Activated B cell treated with CpG ODN at 0.5 μM for 24 hours (primary cell): ENCODE results near the gene TSPYL1. TPM values are rescaled to one million over a fixed set of nuclear protein-coding genes. Genes with fewer than 3 reads are reported as not detected.

Experiments used
- ATAC-seq: fragments of 200-7000 bp; cut with Tn5 transposase; one replicate; pipeline ENCODE4 v1.10.0; 2021; ENCODE audit warnings: low read depth, mild to moderate bottlenecking, moderate library complexity
- CTCF ChIA-PET: fragments of 350-600 bp; sonication (Branson Sonifier 250); formaldehyde crosslinking; loops from one replicate; lab custom pipeline; 2021; ENCODE audit warnings: antibody characterized with exemption; lab: Charles Lee
- POLR2A ChIA-PET: fragments of 350-600 bp; sonication (Branson Sonifier 250); formaldehyde crosslinking; loops from one replicate; lab custom pipeline; 2021; ENCODE audit warnings: antibody characterized with exemption; lab: Charles Lee
- DNase-seq: peaks from one replicate; pipeline ENCODE4 v3.0.0; 2022
- H3K27ac Mint-ChIP-seq: one replicate; pipeline ENCODE4 v1.8.0; 2020; ENCODE audit warnings: mixed read lengths
- H3K27me3 Mint-ChIP-seq: one replicate; pipeline ENCODE4 v1.8.0; 2021; ENCODE audit warnings: mixed read lengths
- H3K36me3 Mint-ChIP-seq: one replicate; pipeline ENCODE4 v1.8.0; 2021; ENCODE audit warnings: low read depth, mixed read lengths
- H3K4me1 Mint-ChIP-seq: one replicate; pipeline ENCODE4 v1.8.0; 2021; ENCODE audit warnings: mixed read lengths
- H3K4me3 Mint-ChIP-seq: one replicate; pipeline ENCODE4 v1.8.0; 2020; ENCODE audit warnings: mild to moderate bottlenecking, mixed read lengths
- H3K9me3 Mint-ChIP-seq: one replicate; pipeline ENCODE4 v1.8.0; 2020; ENCODE audit warnings: mixed read lengths
- intact Hi-C: fragments of 100-400 bp; cut with micrococcal nuclease; formaldehyde crosslinking; loops from one replicate; pipeline ENCODE4 v1.15.1; 2024
- total RNA-seq: library from RNA; stranded (reverse); gene quantifications from 2 replicates; pipeline ENCODE4 v1.2.3, GENCODE V29; 2022
- TF ChIP-seq, protein P1 (sequence below): fragments of 200-600 bp; IDR thresholded peaks from one replicate; pipeline ENCODE4 v1.8.0; 2022; ENCODE audit warnings: antibody characterized with exemption, mild to moderate bottlenecking

The TSPYL1 gene
- total RNA-seq, 1 donor from 2014 or later: 68.4 TPM

DNA sequence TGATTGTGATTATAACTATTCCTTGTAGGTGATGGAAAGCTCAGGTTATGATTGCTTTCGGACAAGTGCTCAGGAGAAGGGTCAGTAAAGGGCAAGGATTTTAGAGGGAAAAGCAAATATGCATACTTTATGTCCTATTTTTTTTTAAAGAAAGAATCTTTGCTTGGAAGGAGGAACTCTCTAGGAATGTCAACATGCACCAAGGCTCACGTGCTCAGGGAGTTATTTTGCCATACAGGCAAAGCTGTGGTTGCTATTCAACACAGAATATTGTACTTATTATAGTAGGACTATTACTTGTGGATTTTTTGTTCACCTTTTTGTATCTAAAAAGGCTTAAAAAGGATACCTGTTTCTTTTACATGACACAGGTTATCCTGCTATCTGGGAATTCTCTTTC is 3.0 kb upstream of the TSPYL1 start:
- no peak overlapping the region for H3K27ac Mint-ChIP-seq
- ATAC-seq: no peak
- H3K36me3 Mint-ChIP-seq: peaks cover 24% of the 10 kb centered on the region
- TF ChIP-seq, protein P1, sequence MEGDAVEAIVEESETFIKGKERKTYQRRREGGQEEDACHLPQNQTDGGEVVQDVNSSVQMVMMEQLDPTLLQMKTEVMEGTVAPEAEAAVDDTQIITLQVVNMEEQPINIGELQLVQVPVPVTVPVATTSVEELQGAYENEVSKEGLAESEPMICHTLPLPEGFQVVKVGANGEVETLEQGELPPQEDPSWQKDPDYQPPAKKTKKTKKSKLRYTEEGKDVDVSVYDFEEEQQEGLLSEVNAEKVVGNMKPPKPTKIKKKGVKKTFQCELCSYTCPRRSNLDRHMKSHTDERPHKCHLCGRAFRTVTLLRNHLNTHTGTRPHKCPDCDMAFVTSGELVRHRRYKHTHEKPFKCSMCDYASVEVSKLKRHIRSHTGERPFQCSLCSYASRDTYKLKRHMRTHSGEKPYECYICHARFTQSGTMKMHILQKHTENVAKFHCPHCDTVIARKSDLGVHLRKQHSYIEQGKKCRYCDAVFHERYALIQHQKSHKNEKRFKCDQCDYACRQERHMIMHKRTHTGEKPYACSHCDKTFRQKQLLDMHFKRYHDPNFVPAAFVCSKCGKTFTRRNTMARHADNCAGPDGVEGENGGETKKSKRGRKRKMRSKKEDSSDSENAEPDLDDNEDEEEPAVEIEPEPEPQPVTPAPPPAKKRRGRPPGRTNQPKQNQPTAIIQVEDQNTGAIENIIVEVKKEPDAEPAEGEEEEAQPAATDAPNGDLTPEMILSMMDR: no peak
- CTCF ChIA-PET: no interaction called here
- no peak overlapping the region for H3K4me3 Mint-ChIP-seq
- no peaks in the 10 kb centered on the region for H3K9me3 Mint-ChIP-seq
- POLR2A ChIA-PET: no interaction called here
- intact Hi-C loops: no loop called here
- H3K27me3 Mint-ChIP-seq: no peaks in the 10 kb centered on the region
- no peak for DNase-seq
- H3K4me1 Mint-ChIP-seq: peaks cover 41% of the 10 kb centered on the region

DNA sequence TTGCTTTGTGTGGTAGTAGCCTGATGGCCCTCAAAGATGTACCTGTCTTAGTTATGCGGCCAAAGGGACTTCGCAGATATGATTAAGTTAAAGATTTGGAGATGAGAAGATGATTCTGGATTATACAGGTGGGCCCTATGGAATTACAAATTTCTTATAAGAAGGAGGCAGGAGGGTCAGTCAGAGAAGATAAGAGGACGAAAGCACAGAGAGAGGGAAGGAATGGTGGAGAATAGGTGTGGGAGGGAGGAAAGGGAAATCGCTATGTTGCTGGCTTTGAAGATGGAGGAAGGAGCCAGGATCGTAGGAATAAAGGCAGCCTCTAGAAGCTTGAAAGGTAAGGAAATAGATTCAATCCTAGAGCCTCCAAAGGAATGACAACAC is 1.2 kb upstream of the TSPYL1 start:
- ATAC-seq: no peak
- TF ChIP-seq, protein P1: no peak
- Mint-ChIP-seq H3K36me3 (peaks cover 38% of the 10 kb centered on the region), H3K4me1 (peaks cover 59% of the 10 kb centered on the region), H3K9me3 (no peaks in the 10 kb centered on the region), H3K4me3 (peak overlapping the region; percentile 95), H3K27ac (peak overlapping the region; percentile 100), H3K27me3 (no peaks in the 10 kb centered on the region)
- intact Hi-C loops: loop anchor here (2.0 kb wide), 2 partner anchors 130 to 182 kb away; no protein-coding TSS in a partner anchor
- ChIA-PET CTCF (interaction anchor here (1.0 to 1.7 kb wide), 3 partner anchors 12 to 282 kb away, joined by 4 to 12 read pairs (median 6); no protein-coding TSS in a partner anchor), POLR2A (interaction anchor here (1.0 to 3.0 kb wide), 5 partner anchors 11 to 289 kb away, joined by 4 to 50 read pairs (median 4); partner anchors contain the start of genes RWDD1 and TSPYL4)
- DNase-seq: no peak

DNA sequence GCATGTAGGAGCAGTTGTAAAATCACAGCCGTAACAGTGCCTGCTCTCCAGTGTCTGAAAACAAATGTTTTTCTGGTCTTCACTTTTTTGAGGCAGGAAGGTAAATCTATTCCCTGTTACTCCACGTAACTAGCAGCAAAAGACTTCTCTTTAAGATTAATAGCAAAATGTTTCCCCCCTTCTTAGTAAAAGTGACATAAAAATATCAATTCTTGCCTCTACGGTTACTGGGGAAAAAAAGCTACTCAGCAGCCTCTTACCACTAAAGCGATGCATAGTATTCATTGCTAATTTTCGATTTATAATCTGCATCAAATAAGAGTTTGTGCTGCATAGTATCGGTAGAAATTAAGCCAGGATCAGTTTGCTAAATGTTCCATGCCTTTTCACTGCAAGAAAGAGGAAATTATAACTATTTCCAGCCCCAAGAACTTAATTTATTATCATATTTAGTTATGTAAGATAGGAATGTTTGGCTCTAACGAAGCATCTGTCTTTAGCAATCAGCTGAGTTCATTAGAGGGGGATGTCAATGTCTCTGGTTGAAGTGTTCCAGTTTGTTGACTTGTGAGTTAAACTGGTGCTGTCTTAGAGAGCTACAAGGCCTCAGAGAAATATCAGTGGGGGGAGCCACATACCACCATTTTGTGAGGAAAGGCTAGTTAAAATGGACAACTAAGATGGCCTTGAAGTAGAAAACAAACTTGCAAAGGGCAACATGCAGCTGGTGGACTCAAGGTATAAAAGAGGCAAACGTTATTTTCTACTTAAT is 617 bp upstream of the TSPYL1 start:
- peak overlapping the region; percentile 100 for H3K27ac Mint-ChIP-seq
- peaks cover 44% of the 10 kb centered on the region for H3K36me3 Mint-ChIP-seq
- no peak for DNase-seq
- no peaks in the 10 kb centered on the region for H3K27me3 Mint-ChIP-seq
- ATAC-seq: no peak
- intact Hi-C loops: loop anchor here (2.0 kb wide), 2 partner anchors 130 to 182 kb away; no protein-coding TSS in a partner anchor
- CTCF ChIA-PET: interaction anchor here (0.8 to 1.7 kb wide), 6 partner anchors 8 to 291 kb away, joined by 3 to 12 read pairs (median 4); partner anchors contain the start of gene RWDD1
- H3K9me3 Mint-ChIP-seq: no peaks in the 10 kb centered on the region
- peaks cover 65% of the 10 kb centered on the region for H3K4me1 Mint-ChIP-seq
- POLR2A ChIA-PET: interaction anchor here (0.6 to 3.0 kb wide), 23 partner anchors 8 to 388 kb away, joined by 3 to 50 read pairs (median 4); partner anchors contain the start of genes CALHM5, CALHM6, NT5DC1 and RWDD1
- H3K4me3 Mint-ChIP-seq: peak overlapping the region; percentile 95
- TF ChIP-seq, protein P1: no peak

DNA sequence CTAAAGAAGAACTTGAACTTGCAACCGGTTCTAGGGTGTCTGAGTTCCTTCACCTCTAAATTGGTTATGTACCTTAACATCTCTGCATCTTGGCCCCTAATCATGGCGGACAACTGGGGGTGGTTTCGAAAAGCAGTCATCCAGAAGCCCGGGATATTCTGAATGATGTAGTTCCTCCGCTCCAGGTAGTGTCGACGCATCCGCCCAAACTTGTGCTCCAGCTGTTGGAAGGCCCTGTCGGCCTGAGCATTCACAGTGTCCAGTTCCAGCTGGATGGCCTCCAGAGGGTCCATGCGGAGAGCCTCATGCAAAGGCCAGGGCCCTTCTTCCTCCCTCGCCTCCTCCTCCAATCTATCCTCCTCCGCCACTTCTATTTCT is 887 bp downstream of the TSPYL1 start:
- ChIA-PET CTCF (interaction anchor here (1.0 to 2.7 kb wide), 5 partner anchors 9 to 282 kb away, joined by 3 to 17 read pairs (median 6); no protein-coding TSS in a partner anchor), POLR2A (interaction anchor here (0.9 to 3.0 kb wide), 13 partner anchors 8 to 359 kb away, joined by 3 to 50 read pairs (median 8); partner anchors contain the start of genes CALHM6, RWDD1 and TSPYL4)
- Mint-ChIP-seq H3K4me3 (peak overlapping the region; percentile 95), H3K4me1 (peaks cover 74% of the 10 kb centered on the region), H3K27ac (peak overlapping the region; percentile 100), H3K36me3 (peaks cover 53% of the 10 kb centered on the region), H3K9me3 (no peaks in the 10 kb centered on the region), H3K27me3 (no peaks in the 10 kb centered on the region)
- intact Hi-C loops: loop anchor here (1.0 to 5.0 kb wide), 6 partner anchors 11 to 402 kb away; partner anchors contain the start of genes KPNA5, NT5DC1, RWDD1 and TSPYL4
- TF ChIP-seq, protein P1: no peak
- ATAC-seq: no peak
- DNase-seq: no peak

DNA sequence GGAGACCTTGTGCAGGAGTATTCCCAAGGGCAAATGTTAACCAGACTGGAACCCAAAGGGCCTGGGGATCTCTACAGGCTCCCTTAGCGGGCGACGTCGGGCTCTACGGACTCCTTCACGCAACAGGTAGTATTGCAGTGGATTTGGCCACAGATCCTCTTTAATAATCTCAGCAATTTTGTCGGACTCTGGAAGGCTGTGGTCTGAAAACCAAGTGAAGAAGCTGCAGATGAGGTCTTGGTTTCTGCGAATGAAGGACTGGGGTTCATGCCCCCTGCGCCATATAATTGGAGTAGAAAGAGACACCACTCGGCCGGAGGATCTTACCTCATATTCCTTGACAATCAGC is 1.3 kb downstream of the TSPYL1 start:
- no peak for ATAC-seq
- Mint-ChIP-seq H3K4me1 (peaks cover 75% of the 10 kb centered on the region), H3K27ac (peak overlapping the region; percentile 100), H3K4me3 (peak overlapping the region; percentile 95), H3K9me3 (no peaks in the 10 kb centered on the region), H3K36me3 (peaks cover 55% of the 10 kb centered on the region), H3K27me3 (no peaks in the 10 kb centered on the region)
- POLR2A ChIA-PET: interaction anchor here (0.9 to 3.0 kb wide), 4 partner anchors 25 to 292 kb away, joined by 3 to 50 read pairs (median 15); partner anchors contain the start of genes CALHM6, RWDD1 and TSPYL4
- TF ChIP-seq, protein P1: no peak
- intact Hi-C loops: loop anchor here (5.0 kb wide), 2 partner anchors 176 to 389 kb away; partner anchors contain the start of genes NT5DC1 and ZUP1
- DNase-seq: no peak
- CTCF ChIA-PET: interaction anchor here (1.0 to 2.7 kb wide), 5 partner anchors 9 to 283 kb away, joined by 3 to 17 read pairs (median 6); no protein-coding TSS in a partner anchor
